Measurements from ENCODE around the gene RAB3A. TPM values are rescaled to one million over a fixed set of nuclear protein-coding genes. Genes with fewer than 3 reads are reported as not detected.
"Not testable (repeated sequence)": the region's sequence is repeated elsewhere in the genome, so short reads cannot be mapped to it uniquely, and the experiment has no call there.

Gene RAB3A
- total RNA-seq, 4 donors from 2014 or later: 0.40 to 2.5 (median 2.0) TPM; not detected in 1

DNA sequence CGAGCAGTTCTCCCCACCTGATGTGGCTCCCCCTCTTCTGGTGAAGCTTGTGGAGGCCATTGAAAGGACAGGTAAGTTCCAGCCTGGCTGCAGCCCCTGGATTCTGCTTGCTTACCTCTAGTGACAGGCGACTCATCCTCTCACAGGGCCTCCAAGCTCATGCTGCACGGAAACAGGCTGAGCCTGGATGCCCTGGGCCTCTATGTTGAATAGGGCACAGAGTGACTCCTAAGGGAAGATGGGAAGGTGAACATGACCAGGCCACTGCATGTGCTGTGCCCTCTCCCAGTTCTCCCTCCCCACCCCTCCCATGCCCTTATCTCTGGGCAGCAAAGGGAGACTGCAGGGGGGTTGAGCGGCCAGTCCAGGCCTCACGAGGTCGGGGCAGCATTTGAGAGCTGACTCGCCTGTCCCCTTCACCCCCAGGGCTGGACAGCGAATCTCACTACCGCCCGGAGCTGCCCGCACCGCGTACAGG, 43.3 kb downstream of the RAB3A start:
- peaks cover 10 to 23% of the 10 kb centered on the region in 2 donors for H3K36me3 ChIP-seq
- no peak overlapping the region for H3K4me3 ChIP-seq (replicated peaks in 1 of 3)
- no peaks in the 10 kb centered on the region for H3K9me3 ChIP-seq
- intact Hi-C loops (cut with DNase I): loop anchor here (5.0 kb wide), 2 partner anchors 42 to 43 kb away; partner anchors contain the start of gene RAB3A
- DNase-seq: no peak
- no peaks in the 10 kb centered on the region for H3K27me3 ChIP-seq
- peaks cover 22 to 36% of the 10 kb centered on the region in 2 donors for H3K4me1 ChIP-seq
- H3K27ac ChIP-seq: peak overlapping the region in 2 of 3 donors; percentile 45 to 66
- no peak for TF ChIP-seq POLR2A (IDR thresholded peaks at IDR 0.05)
- no peak for TF ChIP-seq CTCF (IDR thresholded peaks at IDR 0.05)
- 77 to 85% methylated on average over 11 to 12 of the region's 13 CpGs for WGBS, 2 donors

- Histone ChIP-seq H3K27me3 (no peaks in the 10 kb centered on the region), H3K4me1 (peaks cover 22 to 36% of the 10 kb centered on the region in 2 donors), H3K27ac (no peak overlapping the region), H3K36me3 (peaks cover 10 to 21% of the 10 kb centered on the region in 2 donors), H3K4me3 (replicated peaks in 1 of 3) (no peak overlapping the region), H3K9me3 (no peaks in the 10 kb centered on the region)
- DNase-seq: no peak
- TF ChIP-seq POLR2A (IDR thresholded peaks at IDR 0.05) (no peak), CTCF (IDR thresholded peaks at IDR 0.05) (no peak)
- intact Hi-C loops (cut with DNase I): loop anchor here (5.0 to 10.0 kb wide), 3 partner anchors 42 to 155 kb away; partner anchors contain the start of genes ARRDC2 and RAB3A
- 95 to 99% methylated on average over 10 of the region's 10 CpGs for WGBS, 2 donors
These were observed 44.0 kb downstream of the RAB3A start for GRCh38 chr19:18159810-18160209.

- H3K36me3 ChIP-seq: peaks cover 10 to 17% of the 10 kb centered on the region in 2 donors
- WGBS, 2 donors: 93 to 94% methylated on average over 5 to 6 of the region's 6 CpGs
- not testable (repeated sequence) for H3K9me3 ChIP-seq; DNase-seq; H3K27me3 ChIP-seq; H3K27ac ChIP-seq; H3K4me3 ChIP-seq (replicated peaks in 1 of 3)
- peaks cover 26 to 42% of the 10 kb centered on the region in 2 donors for H3K4me1 ChIP-seq
- intact Hi-C loops (cut with DNase I): loop anchor here (10.0 kb wide), 1 partner anchor 154 kb away; the partner anchor contains the start of gene ARRDC2
These were observed 44.7 kb downstream of the RAB3A start for GRCh38 chr19:18159059-18159616.

DNA sequence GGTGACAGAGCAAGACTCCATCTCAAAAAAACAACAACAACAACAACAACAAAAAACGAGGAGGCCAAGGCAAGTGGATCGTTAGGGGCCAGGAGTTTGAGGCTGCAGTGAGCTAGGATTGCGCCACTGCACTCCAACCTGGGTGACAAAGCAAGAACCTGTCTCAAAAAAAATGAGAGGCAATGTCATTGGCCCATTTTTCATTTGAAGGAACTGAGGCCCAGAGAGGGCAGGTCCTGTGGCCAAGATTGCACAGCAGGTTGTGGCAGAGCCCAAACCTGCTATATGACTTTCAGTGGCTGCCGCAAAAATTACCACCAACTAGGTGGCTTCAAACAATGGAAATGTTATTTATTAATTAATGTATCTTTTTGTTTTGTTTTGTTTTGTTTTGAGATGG, 45.4 kb downstream of the RAB3A start:
- Histone ChIP-seq H3K36me3 (peaks cover 10 to 13% of the 10 kb centered on the region in 2 donors), H3K27ac (no peak overlapping the region), H3K27me3 (no peaks in the 10 kb centered on the region), H3K4me3 (replicated peaks in 1 of 3) (no peak overlapping the region), H3K9me3 (no peaks in the 10 kb centered on the region), H3K4me1 (peaks cover 33 to 47% of the 10 kb centered on the region in 2 donors)
- intact Hi-C loops (cut with DNase I): loop anchor here (10.0 kb wide), 1 partner anchor 154 kb away; the partner anchor contains the start of gene ARRDC2
- DNase-seq: no peak
- 72 to 73% methylated on average over 4 of the region's 4 CpGs for WGBS, 2 donors
- no peak for TF ChIP-seq POLR2A (IDR thresholded peaks at IDR 0.05)

DNA sequence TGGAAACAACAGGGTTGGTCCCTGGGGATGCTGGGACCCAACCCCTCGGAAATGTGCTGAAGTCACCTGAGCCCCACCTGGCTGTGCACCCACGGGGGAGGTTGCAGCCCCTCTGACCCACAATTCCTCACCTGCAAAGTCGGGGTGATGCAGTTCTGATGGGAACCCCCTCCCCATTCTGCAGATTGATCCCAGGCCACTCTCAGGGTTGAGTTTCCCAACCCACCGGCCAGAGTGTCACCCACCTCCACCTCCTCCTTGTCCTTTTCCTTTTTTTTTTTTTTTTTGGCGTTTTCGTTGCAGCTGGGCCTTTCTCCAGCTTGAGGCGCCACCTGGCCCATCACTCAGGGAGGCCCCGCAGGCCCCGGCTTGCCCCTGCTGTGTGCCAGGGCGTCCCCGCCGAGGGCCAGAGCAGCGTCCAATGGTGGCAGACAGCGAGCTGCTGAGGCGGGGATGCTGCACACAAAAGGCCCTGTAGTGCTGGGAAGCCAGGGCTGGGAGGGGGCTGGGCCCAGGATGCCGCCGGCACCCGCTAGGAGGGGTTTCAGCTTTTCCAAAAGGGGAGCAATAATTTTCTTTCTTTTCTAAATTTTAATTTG, 46.3 kb downstream of the RAB3A start:
- TF ChIP-seq CTCF (IDR thresholded peaks at IDR 0.05) (no peak), POLR2A (IDR thresholded peaks at IDR 0.05) (no peak)
- peaks cover 35 to 47% of the 10 kb centered on the region in 2 donors for H3K4me1 ChIP-seq
- peak overlapping the region; percentile 75 to 79 (median 78) for H3K27ac ChIP-seq
- H3K9me3 ChIP-seq: no peaks in the 10 kb centered on the region
- no peak overlapping the region for H3K4me3 ChIP-seq (replicated peaks in 1 of 3)
- DNase-seq: peak; percentile 52 to 59
- H3K36me3 ChIP-seq: peaks cover under 1 to 4% of the 10 kb centered on the region in 2 donors
- no peaks in the 10 kb centered on the region for H3K27me3 ChIP-seq
- WGBS, 2 donors: 33 to 34% methylated on average over 17 to 18 of the region's 18 CpGs
- intact Hi-C loops (cut with DNase I): loop anchor here (10.0 kb wide), 1 partner anchor 153 kb away; the partner anchor contains the start of gene ARRDC2
